LNCAP (cell line): Measurements from ENCODE around the gene BLZF1.

Experiments
- CTCF ChIP-seq: fragments of 450-650 bp; IDR thresholded peaks from 2 replicates; pipeline ENCODE4 v1.5.1; 2017; ENCODE audit warnings: mild to moderate bottlenecking

The BLZF1 gene

GRCh38 chr1:169414952-169415351, 47.0 kb downstream of the BLZF1 start:
- no peak for TF ChIP-seq CTCF

- no peak for TF ChIP-seq CTCF
These were observed 53.3 kb downstream of the BLZF1 start for GRCh38 chr1:169421309-169421708.

GRCh38 chr1:169426174-169426705, 58.2 kb downstream of the BLZF1 start:
- TF ChIP-seq CTCF: no peak

- no peak for TF ChIP-seq CTCF
These were observed 59.2 kb downstream of the BLZF1 start, which contains the start of gene CCDC181 for GRCh38 chr1:169427081-169427641. CCDC181 (minus strand) TSS chr1:169427474; CDS start chr1:169424927, 2,547 bp downstream.
